ENCODE data around the gene BMP7.

BMP7 gene

DNA sequence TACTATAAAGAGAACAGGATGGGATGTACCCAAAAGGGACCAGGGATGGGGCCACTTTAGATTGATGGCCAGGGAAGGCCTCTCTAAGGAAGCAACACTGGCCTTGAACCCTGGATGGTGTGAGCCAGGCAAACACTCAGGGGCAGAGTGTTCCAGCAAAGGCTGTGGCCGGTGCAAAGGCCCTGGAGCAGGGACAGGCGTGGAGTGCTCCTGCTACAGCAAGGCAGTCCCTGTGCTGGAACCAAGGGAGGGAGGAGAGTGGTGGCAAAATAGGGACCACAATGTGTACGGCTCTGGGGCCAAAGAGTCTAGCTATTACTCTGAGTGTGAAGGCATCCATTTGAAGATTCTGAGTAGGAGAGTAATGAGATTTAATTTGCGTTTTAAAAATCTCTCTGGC, 131.6 kb downstream of the BMP7 start:
- TF ChIP-seq, protein P1, sequence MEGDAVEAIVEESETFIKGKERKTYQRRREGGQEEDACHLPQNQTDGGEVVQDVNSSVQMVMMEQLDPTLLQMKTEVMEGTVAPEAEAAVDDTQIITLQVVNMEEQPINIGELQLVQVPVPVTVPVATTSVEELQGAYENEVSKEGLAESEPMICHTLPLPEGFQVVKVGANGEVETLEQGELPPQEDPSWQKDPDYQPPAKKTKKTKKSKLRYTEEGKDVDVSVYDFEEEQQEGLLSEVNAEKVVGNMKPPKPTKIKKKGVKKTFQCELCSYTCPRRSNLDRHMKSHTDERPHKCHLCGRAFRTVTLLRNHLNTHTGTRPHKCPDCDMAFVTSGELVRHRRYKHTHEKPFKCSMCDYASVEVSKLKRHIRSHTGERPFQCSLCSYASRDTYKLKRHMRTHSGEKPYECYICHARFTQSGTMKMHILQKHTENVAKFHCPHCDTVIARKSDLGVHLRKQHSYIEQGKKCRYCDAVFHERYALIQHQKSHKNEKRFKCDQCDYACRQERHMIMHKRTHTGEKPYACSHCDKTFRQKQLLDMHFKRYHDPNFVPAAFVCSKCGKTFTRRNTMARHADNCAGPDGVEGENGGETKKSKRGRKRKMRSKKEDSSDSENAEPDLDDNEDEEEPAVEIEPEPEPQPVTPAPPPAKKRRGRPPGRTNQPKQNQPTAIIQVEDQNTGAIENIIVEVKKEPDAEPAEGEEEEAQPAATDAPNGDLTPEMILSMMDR (IDR thresholded peaks at IDR 0.05; ENCODE audit: extremely low read depth, insufficient read depth, missing control alignments) = no peak
- DNase-seq (ENCODE audit: low spot score) = no peak
- in situ Hi-C loops (cut with MboI; ENCODE audit: low pct_unique_long_range_greater_than_20kb, low sequenced_read_pairs, unreplicated experiment) = no loop called here

DNA sequence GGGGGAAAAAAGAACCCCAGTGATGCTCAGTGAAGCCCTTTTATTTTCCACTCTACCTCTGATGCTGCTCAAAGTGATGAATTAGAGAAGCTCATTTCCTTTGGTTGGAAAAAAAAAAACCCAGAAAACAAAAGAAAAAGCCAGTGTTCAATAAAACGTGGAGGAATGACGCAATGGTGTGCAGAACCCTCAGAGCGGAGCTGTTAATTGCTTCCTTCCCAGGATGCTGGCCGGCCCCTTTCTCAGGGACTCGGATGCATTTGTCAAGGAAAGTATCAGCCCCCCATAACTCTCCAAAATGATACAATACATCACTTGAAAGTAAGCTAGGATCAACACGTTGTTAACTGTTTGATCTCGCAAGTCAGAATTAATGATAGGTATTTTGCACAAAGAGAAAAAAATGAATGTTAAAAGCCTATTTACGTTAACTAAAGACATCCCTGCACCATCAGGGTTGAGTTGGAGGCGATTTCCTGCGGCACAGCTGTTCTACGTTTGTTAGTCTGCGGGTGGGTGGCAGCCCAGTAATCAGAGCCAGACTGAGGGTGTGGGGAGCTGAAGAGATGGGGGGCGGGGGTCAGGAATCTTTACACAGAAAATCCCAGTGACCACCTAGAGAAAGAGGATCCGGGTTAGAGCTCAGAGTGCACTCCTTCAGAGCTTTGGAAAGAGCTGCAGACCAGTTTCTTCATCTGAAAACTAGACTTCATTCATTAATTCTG, 132.4 kb downstream of the BMP7 start:
- TF ChIP-seq, protein P1 (IDR thresholded peaks at IDR 0.05; ENCODE audit: extremely low read depth, insufficient read depth, missing control alignments) = no peak
- in situ Hi-C loops (cut with MboI; ENCODE audit: low pct_unique_long_range_greater_than_20kb, low sequenced_read_pairs, unreplicated experiment) = no loop called here
- no peak for DNase-seq (ENCODE audit: low spot score)

DNA sequence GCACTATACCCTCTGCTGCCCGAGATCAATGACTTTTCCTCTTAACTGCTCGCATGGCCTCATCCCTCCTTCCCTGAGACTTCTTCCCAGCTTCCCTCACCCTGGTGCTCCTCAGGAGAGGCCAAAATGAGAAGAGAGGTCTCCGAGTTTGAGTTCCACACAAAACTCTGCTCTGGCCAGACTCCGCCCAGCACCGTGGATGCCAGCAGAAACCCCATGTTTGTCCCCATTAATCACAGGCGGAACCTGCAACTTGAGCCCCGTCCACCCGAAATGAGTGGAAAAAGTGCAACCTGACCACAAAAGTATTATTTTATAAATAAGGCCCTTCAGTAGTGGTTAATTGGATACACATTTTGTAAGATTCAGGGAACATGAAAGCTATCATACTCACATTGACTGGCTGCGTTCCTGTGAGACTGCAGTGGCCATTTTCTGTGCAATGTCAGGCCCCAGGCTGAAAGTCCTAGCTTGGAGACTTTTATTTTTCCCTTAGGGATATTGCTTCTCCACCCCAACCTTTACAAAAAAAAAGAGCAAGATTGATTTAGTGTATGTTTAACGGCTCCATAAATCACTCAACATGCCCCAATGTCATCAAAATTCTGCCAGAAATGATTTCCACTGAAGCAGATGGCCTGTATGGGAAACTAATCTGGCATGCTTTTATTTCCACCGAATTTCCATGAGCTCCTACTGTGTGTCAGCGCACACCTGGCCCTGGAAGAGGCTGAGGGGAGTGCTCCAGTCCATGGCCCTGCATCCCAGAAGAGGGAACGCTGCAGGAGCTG, 134.6 kb downstream of the BMP7 start:
- TF ChIP-seq, protein P1 (IDR thresholded peaks at IDR 0.05; ENCODE audit: extremely low read depth, insufficient read depth, missing control alignments) = no peak
- in situ Hi-C loops (cut with MboI; ENCODE audit: low pct_unique_long_range_greater_than_20kb, low sequenced_read_pairs, unreplicated experiment) = no loop called here
- no peak for DNase-seq (ENCODE audit: low spot score)

DNA sequence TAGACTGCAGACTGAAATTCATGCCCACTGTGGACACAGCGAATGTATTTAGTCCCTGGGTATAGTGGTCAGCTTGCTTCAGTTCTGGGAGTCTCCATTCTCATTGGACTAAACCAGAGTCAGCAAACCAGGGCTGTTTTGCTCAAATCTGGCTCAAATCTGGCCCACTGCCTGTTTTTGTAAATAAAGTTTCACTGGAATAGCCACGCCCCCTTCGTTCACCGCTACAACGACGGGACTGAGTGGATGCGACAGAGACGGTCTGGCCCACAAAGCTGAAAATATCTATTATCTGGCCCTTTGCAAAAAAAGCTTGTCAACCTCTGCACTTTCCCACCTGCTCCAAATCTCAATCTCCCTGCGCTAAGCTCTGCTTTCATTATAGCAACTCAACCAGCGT, 135.4 kb downstream of the BMP7 start:
- TF ChIP-seq, protein P1 (IDR thresholded peaks at IDR 0.05; ENCODE audit: extremely low read depth, insufficient read depth, missing control alignments) = no peak
- in situ Hi-C loops (cut with MboI; ENCODE audit: low pct_unique_long_range_greater_than_20kb, low sequenced_read_pairs, unreplicated experiment) = no loop called here
- no peak for DNase-seq (ENCODE audit: low spot score)

DNA sequence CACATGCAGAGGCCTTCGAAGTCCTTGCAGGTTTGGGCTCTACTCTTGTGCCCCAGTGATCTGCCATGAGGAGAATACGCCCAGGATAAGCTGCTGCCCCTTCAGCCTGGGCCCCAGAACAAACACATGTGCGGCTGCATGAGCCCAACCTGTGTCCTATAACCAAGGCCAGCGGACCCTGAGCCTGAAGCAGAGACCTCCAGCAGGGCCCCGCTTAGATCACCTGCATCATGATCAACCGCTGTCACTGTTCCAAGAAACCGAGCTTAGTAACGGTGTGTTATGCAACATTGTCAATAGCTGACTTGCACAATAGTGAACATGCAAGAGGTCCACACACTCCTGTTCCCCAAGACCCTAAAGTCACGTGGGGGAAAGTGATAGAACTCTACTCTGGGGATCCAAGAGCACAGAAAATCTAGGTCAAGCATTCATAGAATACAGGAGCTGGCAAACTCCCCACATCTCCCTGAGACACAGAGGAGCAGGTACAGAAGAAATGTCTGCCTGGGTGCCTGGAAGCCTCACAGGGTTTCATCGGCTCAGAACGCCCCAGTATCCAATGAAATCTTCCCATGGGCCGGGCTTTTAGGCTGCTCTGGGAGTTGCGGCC, 136.2 kb downstream of the BMP7 start:
- in situ Hi-C loops (cut with MboI; ENCODE audit: low pct_unique_long_range_greater_than_20kb, low sequenced_read_pairs, unreplicated experiment) = no loop called here
- no peak for DNase-seq (ENCODE audit: low spot score)

DNA sequence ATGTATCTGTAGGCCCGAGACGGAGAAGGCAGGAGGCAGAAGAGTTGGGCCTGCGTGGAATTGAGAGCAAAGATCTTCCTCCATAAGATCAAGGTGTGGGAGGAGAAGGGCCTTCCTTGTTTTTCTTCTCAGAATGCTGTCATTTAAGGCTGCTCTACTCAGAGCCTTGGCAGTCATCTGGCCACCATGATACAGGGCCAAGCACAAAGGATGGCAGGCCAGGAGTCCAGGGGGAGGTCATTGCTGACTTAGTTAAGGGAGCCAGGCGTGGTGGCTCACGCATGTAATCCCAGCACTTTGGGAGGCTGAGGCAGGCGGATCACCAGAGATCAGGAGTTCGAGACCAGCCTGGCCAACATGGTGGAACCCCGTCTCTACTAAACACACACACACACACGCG, 137.1 kb downstream of the BMP7 start:
- in situ Hi-C loops (cut with MboI; ENCODE audit: low pct_unique_long_range_greater_than_20kb, low sequenced_read_pairs, unreplicated experiment) = no loop called here
- DNase-seq (ENCODE audit: low spot score) = no peak
- TF ChIP-seq, protein P1 (IDR thresholded peaks at IDR 0.05; ENCODE audit: extremely low read depth, insufficient read depth, missing control alignments) = no peak

More for the DNA sequence above, 136.2 kb downstream of the BMP7 start:
- TF ChIP-seq, protein P1 (IDR thresholded peaks at IDR 0.05; ENCODE audit: extremely low read depth, insufficient read depth, missing control alignments) = no peak
